ENCODE data around the gene MEGF6. TPM values are rescaled to one million over a fixed set of nuclear protein-coding genes. Genes with fewer than 3 reads are reported as not detected.
A peak's percentile ranks its signal among the peaks of the same experiment; 100 is the strongest.

MEGF6 gene
- total and polyA plus RNA-seq, 2 of the 8 experiments (the other 6 are each of a cell fraction or from before 2014, with no cell fraction given), result 4.1 to 14.8 TPM

DNA sequence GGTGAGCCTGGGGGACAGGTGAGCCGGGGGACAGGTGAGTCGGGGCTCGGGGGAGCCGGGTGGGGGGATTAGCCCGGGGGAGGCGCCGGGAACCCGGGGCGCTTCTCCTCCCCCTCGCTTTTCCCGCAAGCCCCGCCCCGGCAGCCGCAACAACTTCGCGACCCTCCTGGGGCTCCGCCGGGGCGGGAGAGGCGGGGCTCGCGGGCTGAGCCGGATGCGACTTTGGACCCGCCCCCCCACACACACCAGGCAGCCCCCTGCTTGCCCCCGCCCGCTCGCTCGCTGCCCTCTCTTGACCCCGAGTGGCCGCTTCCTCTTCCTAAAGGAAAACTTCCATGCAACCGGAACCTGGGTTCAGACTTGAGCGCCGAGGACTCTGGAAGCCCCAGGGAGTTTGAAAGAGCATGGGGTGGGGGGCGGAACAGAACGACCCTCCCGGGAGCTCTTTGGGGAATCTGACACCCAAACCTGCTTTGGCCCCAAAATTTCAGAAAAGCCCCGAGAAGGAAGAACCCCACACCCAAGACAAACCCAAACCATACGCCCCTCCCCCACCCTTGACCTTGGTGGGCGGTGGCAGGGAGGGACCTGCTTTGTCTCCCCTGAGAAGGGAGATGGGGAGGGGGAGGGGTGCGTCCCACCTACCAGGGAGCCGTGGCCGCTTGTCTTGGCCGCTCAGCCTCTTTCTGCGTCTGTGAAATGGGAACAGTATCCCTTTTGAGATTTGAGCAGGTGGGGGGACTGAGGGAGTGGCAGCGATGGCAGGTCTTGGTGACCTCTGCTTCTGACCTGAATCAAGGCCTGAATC, 156.3 kb downstream of the MEGF6 start:
- Histone ChIP-seq H3K23me2 (ENCODE audit: low read depth, low read length) (peaks cover 3% of the 10 kb centered on the region; the same call in 1 of the 2 replicates), H4K8ac (ENCODE audit: extremely low read depth, insufficient read depth, low read length) (peak overlapping the region; percentile 86), H3K27ac (ENCODE audit: low read depth, low read length) (peak overlapping the region; percentile 78), H3K79me2 (ENCODE audit: control insufficient read depth in 1 of 2, insufficient read depth in 2 of 2, low read length in 2 of 2) (peaks cover 0 to 13% of the 10 kb centered on the region in 2 experiments; a peak in 1 of 4 replicates), H2BK120ac (replicated peaks; ENCODE audit: low read depth, low read length) (no peak overlapping the region), H3K14ac (ENCODE audit: insufficient read length) (no peak overlapping the region), H3K79me1 (ENCODE audit: low read depth, low read length) (no peaks in the 10 kb centered on the region; the same call in 1 of the 2 replicates), H2BK20ac (ENCODE audit: low read length) (no peak overlapping the region), H3K4me3 (ENCODE audit: extremely low read depth in 1 of 4, insufficient read depth in 2 of 4, low read depth in 3 of 4, low read length in 4 of 4) (peak overlapping the region; percentile 50 to 83 (median 56)), H3K4me1 (replicated peaks in 1 of 4; ENCODE audit: control insufficient read depth in 3 of 4, insufficient read depth in 4 of 4, low read length in 3 of 4) (peaks cover 0 to 20% (median 16%) of the 10 kb centered on the region in 4 experiments; a peak in 6 of 7 replicates), H2AFZ (ENCODE audit: low read length) (no peak overlapping the region), H3K23ac (ENCODE audit: insufficient read length) (no peak overlapping the region), H3K9ac (replicated peaks in 1 of 4; ENCODE audit: extremely low read depth in 1 of 4, low read depth in 3 of 4, low read length in 3 of 4) (peak overlapping the region; percentile 20 to 86 (median 56); a peak in 5 of 7 replicates), H2BK15ac (ENCODE audit: low read length) (peak overlapping the region; percentile 99; the same call in 1 of the 2 replicates), H2AK5ac (ENCODE audit: low read depth, low read length) (no peak overlapping the region), H4K5ac (ENCODE audit: insufficient read length, low read depth, low read length) (peak overlapping the region; percentile 91), H4K20me1 (replicated peaks in 1 of 2; ENCODE audit: control insufficient read depth in 1 of 2, insufficient read depth in 2 of 2, low read length in 2 of 2) (peaks cover 3 to 7% of the 10 kb centered on the region in 2 experiments), H3K27me3 (replicated peaks in 1 of 4; ENCODE audit: control insufficient read depth in 3 of 4, extremely low read depth in 1 of 4, insufficient read depth in 3 of 4, low read length in 3 of 4) (peaks cover 0 to 3% (median 0%) of the 10 kb centered on the region in 4 experiments; a peak in 2 of 7 replicates), H3K56ac (replicated peaks; ENCODE audit: insufficient read length, low read depth, low read length) (peak overlapping the region; percentile 43), H3K4ac (replicated peaks; ENCODE audit: insufficient read length, low read depth, low read length) (peak overlapping the region; percentile 94), H2BK5ac (ENCODE audit: low read depth, low read length) (peak overlapping the region; percentile 94; the same call in 1 of the 2 replicates), H3K9me3 (ENCODE audit: insufficient read depth in 2 of 2, low read depth in 1 of 2, low read length in 1 of 2) (no peaks in the 10 kb centered on the region), H4K91ac (replicated peaks; ENCODE audit: insufficient read length, low read length) (peak overlapping the region; percentile 94), H3K4me2 (ENCODE audit: insufficient read depth in 1 of 2, low read depth in 2 of 2, low read length in 2 of 2) (peak overlapping the region; percentile 68 to 83), H2BK12ac (ENCODE audit: low read depth, low read length) (peak overlapping the region; percentile 78; the same call in 1 of the 2 replicates), H3K36me3 (ENCODE audit: control insufficient read depth in 2 of 4, insufficient read depth in 4 of 4, low read length in 3 of 4) (no peaks in the 10 kb centered on the region), H3K18ac (ENCODE audit: extremely low read depth, low read length) (peak overlapping the region; percentile 81)
- FAIRE-seq, result no peak
- 10% methylated on average over 10 of the region's 46 CpGs; no CpG with 5 or more reads in 1 of the 2 experiments for WGBS, 2 experiments (ENCODE audit: extremely low coverage in 1 of 2, insufficient coverage in 1 of 2, insufficient read length in 1 of 2, insufficient replicate concordance in 2 of 2, low coverage in 1 of 2, low lambda C conversion rate in 2 of 2, missing lambda C conversion rate in 1 of 2)
- DNase-seq (ENCODE audit: low read depth in 1 of 2, low spot score in 2 of 2), result peak; percentile 47 to 85
- ChIA-PET CTCF (ENCODE audit: partially characterized antibody) (interaction anchor here (1.6 kb wide), 1 partner anchor 17 kb away, joined by 7 read pairs; no protein-coding TSS in a partner anchor), POLR2A (ENCODE audit: partially characterized antibody) (interaction anchor here (0.6 to 4.1 kb wide), 4 partner anchors 18 to 196 kb away, joined by 3 to 26 read pairs (median 10); no protein-coding TSS in a partner anchor)
- TF ChIP-seq SIN3A (conservative IDR thresholded peaks at IDR 0.05 in 1 of 2, IDR thresholded peaks at IDR 0.05 in 1 of 2; ENCODE audit: low read depth in 1 of 2, low read length in 2 of 2), result 0 out of 4 replicates have a peak, but pooled peaks of 1 of the 2 experiments have one; percentile 23
- TF ChIP-seq RXRA (IDR thresholded peaks at IDR 0.05; ENCODE audit: insufficient read depth, low read depth, low read length), result 0 out of 2 replicates have a peak, but pooled peaks have one; percentile 55
- 0 out of 3 replicates have a peak, but pooled peaks of 1 of the 2 experiments have one; percentile 25 for TF ChIP-seq POLR2A (IDR thresholded peaks at IDR 0.05; ENCODE audit: control extremely low read depth in 1 of 2, low read depth in 2 of 2, low read length in 2 of 2)
- TF ChIP-seq GABPA (IDR thresholded peaks at IDR 0.05; ENCODE audit: borderline replicate concordance, insufficient read depth, low read length), result no peak
- no peak for TF ChIP-seq RAD21 (IDR thresholded peaks at IDR 0.05 in 1 of 2, conservative IDR thresholded peaks at IDR 0.05 in 1 of 2; ENCODE audit: low read depth in 2 of 2, low read length in 2 of 2)
- no peak for TF ChIP-seq TBP (IDR thresholded peaks at IDR 0.05; ENCODE audit: low read depth, low read length)
- TF ChIP-seq, protein P1, sequence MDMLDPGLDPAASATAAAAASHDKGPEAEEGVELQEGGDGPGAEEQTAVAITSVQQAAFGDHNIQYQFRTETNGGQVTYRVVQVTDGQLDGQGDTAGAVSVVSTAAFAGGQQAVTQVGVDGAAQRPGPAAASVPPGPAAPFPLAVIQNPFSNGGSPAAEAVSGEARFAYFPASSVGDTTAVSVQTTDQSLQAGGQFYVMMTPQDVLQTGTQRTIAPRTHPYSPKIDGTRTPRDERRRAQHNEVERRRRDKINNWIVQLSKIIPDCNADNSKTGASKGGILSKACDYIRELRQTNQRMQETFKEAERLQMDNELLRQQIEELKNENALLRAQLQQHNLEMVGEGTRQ (IDR thresholded peaks at IDR 0.05; ENCODE audit: low read length), result no peak
- TF ChIP-seq RBBP5 (IDR thresholded peaks at IDR 0.05; ENCODE audit: borderline replicate concordance, low read depth, low read length), result 0 out of 2 replicates have a peak, but pooled peaks have one; percentile 39

All from H1 (cell line).